ENCODE data around the gene CRISPLD2. TPM values are rescaled to one million over a fixed set of nuclear protein-coding genes. Genes with fewer than 3 reads are reported as not detected.

CRISPLD2 gene
- total RNA-seq, 4 donors from 2014 or later: 174 to 411 (median 219) TPM

DNA sequence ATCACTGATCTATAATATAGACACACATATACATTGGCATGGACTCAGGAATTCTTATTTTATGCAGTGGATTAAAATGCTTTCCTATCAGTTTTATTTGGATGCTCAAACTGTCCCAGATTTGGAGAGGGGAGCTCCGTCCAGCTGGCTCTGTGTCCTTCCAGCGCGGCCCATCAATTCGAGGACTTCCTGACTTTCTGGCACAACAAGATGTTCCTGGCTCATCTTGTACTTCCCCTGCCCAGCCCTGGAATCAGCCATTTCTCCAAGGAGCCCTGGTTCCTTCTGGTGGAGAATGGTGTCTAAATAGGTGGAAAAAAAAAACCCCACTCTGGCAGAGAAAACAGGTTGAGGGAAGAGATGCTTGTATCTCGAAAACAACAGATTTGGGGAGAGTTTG, 94.5 kb downstream of the CRISPLD2 start:
- ATAC-seq: peak; percentile 29
- Histone ChIP-seq H3K4me3 (no peak overlapping the region), H3K4me1 (peaks cover 0 to 35% (median 9%) of the 10 kb centered on the region in 3 donors), H3K27me3 (no peaks in the 10 kb centered on the region), H3K9me3 (no peaks in the 10 kb centered on the region), H3K36me3 (no peaks in the 10 kb centered on the region), H3K27ac (peak overlapping the region in 2 of 4 donors; percentile 29 to 32)
- no peak for TF ChIP-seq CTCF (IDR thresholded peaks at IDR 0.05)
- no peak for TF ChIP-seq EP300 (IDR thresholded peaks at IDR 0.05)
- no peak for TF ChIP-seq POLR2AphosphoS5 (IDR thresholded peaks at IDR 0.05)
- TF ChIP-seq POLR2A (IDR thresholded peaks at IDR 0.05): no peak
- WGBS, 2 donors (ENCODE audit: low coverage in 1 of 2): 31 to 62% methylated on average over 4 to 5 of the region's 5 CpGs

DNA sequence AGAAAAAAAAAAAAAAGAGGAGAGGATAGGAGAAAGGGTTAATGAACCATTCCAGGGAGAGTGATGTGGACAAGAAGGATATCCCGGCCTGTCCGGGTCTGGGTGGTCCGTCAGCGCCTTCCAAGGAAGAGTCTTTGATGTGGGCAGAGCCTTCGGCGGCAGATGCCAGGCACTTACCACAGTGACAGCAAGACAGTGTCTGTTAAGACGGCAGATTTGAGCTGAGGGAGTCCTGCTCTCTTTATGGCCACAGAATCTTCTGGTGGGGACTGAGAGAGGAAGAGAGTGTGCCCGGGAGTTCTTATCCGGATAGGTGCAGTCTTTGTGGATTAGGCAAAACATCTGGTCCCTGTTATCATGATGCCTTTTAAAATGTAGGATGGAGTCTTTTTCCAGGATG, 96.4 kb downstream of the CRISPLD2 start:
- H3K36me3 ChIP-seq: no peaks in the 10 kb centered on the region
- 59 to 81% methylated on average over 8 to 9 of the region's 9 CpGs for WGBS, 2 donors (ENCODE audit: low coverage in 1 of 2)
- no peak overlapping the region for H3K4me3 ChIP-seq
- no peak for TF ChIP-seq EP300 (IDR thresholded peaks at IDR 0.05)
- TF ChIP-seq POLR2A (IDR thresholded peaks at IDR 0.05): no peak
- no peak for TF ChIP-seq CTCF (IDR thresholded peaks at IDR 0.05)
- ATAC-seq: no peak
- H3K4me1 ChIP-seq: peaks cover 0 to 41% (median 9%) of the 10 kb centered on the region in 3 donors
- H3K9me3 ChIP-seq: no peaks in the 10 kb centered on the region
- H3K27ac ChIP-seq: no peak overlapping the region
- H3K27me3 ChIP-seq: no peaks in the 10 kb centered on the region

DNA sequence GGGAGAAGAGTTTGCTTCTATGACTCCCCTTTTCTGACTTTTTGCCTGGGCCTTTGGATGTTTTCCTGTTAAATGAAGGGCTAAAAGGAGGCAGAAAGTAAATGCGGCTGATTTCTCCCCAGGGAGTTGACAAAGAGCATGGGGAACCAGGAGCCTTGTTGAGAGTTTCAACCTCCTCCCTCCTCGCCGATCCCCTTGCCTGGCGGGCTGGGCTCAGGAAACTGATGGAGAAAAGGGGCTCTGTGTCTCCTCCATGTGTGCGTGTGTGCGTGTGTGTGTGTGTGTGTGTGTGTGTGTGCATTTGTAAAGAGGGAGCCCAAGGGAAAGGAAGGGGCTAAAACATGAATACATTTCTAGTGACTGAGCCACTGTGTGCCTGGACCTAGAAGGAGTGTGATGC, 97.1 kb downstream of the CRISPLD2 start:
- no peaks in the 10 kb centered on the region for H3K27me3 ChIP-seq
- TF ChIP-seq EP300 (IDR thresholded peaks at IDR 0.05): no peak
- TF ChIP-seq POLR2A (IDR thresholded peaks at IDR 0.05): no peak
- no peak for TF ChIP-seq POLR2AphosphoS5 (IDR thresholded peaks at IDR 0.05)
- TF ChIP-seq CTCF (IDR thresholded peaks at IDR 0.05): no peak
- ATAC-seq: no peak
- WGBS, 2 donors (ENCODE audit: low coverage in 1 of 2): 55 to 87% methylated on average over 3 of the region's 6 CpGs
- H3K27ac ChIP-seq: no peak overlapping the region
- H3K4me3 ChIP-seq: no peak overlapping the region
- H3K9me3 ChIP-seq: no peaks in the 10 kb centered on the region
- H3K36me3 ChIP-seq: no peaks in the 10 kb centered on the region
- peaks cover 0 to 47% (median 9%) of the 10 kb centered on the region in 3 donors for H3K4me1 ChIP-seq

- no peak for ATAC-seq
- Histone ChIP-seq H3K27ac (no peak overlapping the region), H3K27me3 (no peaks in the 10 kb centered on the region), H3K9me3 (no peaks in the 10 kb centered on the region), H3K4me3 (no peak overlapping the region), H3K36me3 (no peaks in the 10 kb centered on the region), H3K4me1 (peaks cover 0 to 54% (median 15%) of the 10 kb centered on the region in 3 donors)
- TF ChIP-seq EP300 (IDR thresholded peaks at IDR 0.05): no peak
- TF ChIP-seq POLR2AphosphoS5 (IDR thresholded peaks at IDR 0.05): no peak
- TF ChIP-seq POLR2A (IDR thresholded peaks at IDR 0.05): no peak
- no peak for TF ChIP-seq CTCF (IDR thresholded peaks at IDR 0.05)
- WGBS, 2 donors (ENCODE audit: low coverage in 1 of 2): 61 to 65% methylated on average over 8 to 9 of the region's 11 CpGs
These were observed 97.7 kb downstream of the CRISPLD2 start for GRCh38 chr16:84917492-84917891.

- peaks cover 0 to 54% (median 20%) of the 10 kb centered on the region in 3 donors for H3K4me1 ChIP-seq
- WGBS, 2 donors (ENCODE audit: low coverage in 1 of 2): 83 to 89% methylated on average over 4 to 5 of the region's 20 CpGs
- peak overlapping the region in 1 of 4 donors; percentile 19 for H3K27ac ChIP-seq
These were observed 98.5 kb downstream of the CRISPLD2 start for GRCh38 chr16:84918006-84918909.

More at GRCh38 chr16:84918006-84918909, 98.5 kb downstream of the CRISPLD2 start:
- ATAC-seq: no peak
- H3K27me3 ChIP-seq: no peaks in the 10 kb centered on the region
- H3K9me3 ChIP-seq: no peaks in the 10 kb centered on the region
- no peaks in the 10 kb centered on the region for H3K36me3 ChIP-seq
- H3K4me3 ChIP-seq: no peak overlapping the region
- TF ChIP-seq POLR2A (IDR thresholded peaks at IDR 0.05) (no peak), POLR2AphosphoS5 (IDR thresholded peaks at IDR 0.05) (no peak), CTCF (IDR thresholded peaks at IDR 0.05) (no peak), EP300 (IDR thresholded peaks at IDR 0.05) (no peak)
